ENCODE results near the gene ALDOC.
A peak's percentile ranks its signal among the peaks of the same experiment; 100 is the strongest.

Gene ALDOC

DNA sequence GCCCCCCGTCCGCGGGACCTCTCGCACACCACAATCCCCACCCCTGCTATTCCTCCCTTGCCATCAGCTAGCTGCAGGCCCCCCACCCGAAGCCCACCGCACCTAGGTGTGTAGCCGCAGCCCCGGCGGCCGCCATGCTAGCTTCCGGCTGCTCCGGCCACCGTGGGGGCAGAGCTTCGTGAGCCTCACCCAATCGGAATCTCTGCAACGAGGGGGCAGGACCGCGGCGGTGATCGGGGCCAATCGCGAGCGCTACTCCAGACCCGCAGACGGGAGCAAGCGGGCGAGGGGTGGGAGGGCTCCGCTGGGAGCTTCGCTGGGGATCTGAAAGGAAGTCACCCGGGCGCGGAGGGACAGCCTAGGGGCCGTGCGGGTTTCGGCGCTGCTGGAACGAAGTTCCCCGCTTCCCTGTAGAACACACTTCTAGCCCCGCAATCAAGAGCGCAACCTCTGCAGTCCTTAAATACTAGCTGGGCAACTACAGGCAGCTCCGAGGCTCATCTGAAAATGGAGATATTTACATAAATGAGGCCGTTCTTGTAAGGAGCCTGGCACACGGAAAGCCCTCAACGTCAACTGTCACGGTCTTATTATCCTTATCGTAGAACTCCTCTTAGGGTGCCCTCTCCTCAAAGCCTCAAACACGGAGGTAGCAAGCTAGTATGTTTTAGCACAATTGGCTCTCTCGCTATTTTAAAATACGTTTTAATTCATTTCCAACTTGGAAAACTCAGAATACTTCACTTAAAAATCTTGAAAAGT is 5.2 kb downstream of the ALDOC start, which contains the start of gene PIGS:
TSS of gene PIGS (minus strand) at position 164 of the 762 bp plus-strand sequence. CDS start at position 136, 28 bp downstream.
- Histone ChIP-seq H3K36me3 (ENCODE audit: control insufficient read depth in 1 of 2, insufficient read depth in 2 of 2, low read depth in 1 of 2, low read length in 2 of 2) (peaks cover 6 to 11% of the 10 kb centered on the region in 2 experiments), H2BK12ac (ENCODE audit: low read length in 2 of 2) (no peak within 1 kb of the TSS), H3K9me3 (ENCODE audit: control insufficient read depth, low read length) (no peaks in the 10 kb centered on the region), H3K23ac (ENCODE audit: low read length in 2 of 2) (peak within 1 kb of the TSS in 1 of 2 experiments; percentile 51), H3K4me3 (ENCODE audit: insufficient read depth in 1 of 2, low read depth in 1 of 2, low read length in 2 of 2) (peak within 1 kb of the TSS; percentile 77 to 99), H3K4me1 (ENCODE audit: control insufficient read depth, insufficient read depth, low read depth, low read length) (peaks cover 10% of the 10 kb centered on the region), H3K4me2 (ENCODE audit: low read length, poor library complexity, severe bottlenecking) (peak within 1 kb of the TSS; percentile 90), H4K8ac (ENCODE audit: low read length) (peak within 1 kb of the TSS; percentile 78), H2BK5ac (ENCODE audit: low read depth, low read length, poor library complexity, severe bottlenecking) (no peak within 1 kb of the TSS), H3K27ac (ENCODE audit: low read length, poor library complexity, severe bottlenecking) (no peak within 1 kb of the TSS), H2BK15ac (ENCODE audit: low read depth, poor library complexity, severe bottlenecking) (no peak within 1 kb of the TSS), H2BK120ac (ENCODE audit: low read depth, low read length) (no peak within 1 kb of the TSS), H3K9ac (ENCODE audit: low read length) (peak within 1 kb of the TSS; percentile 92), H2AFZ (ENCODE audit: low read depth, low read length) (peak within 1 kb of the TSS; percentile 90), H2AK5ac (ENCODE audit: low read length, severe bottlenecking) (no peak within 1 kb of the TSS), H3K27me3 (ENCODE audit: control insufficient read depth in 1 of 2, insufficient read depth in 1 of 2, low read length in 2 of 2) (no peaks in the 10 kb centered on the region), H3K14ac (ENCODE audit: low read length in 2 of 2) (peak within 1 kb of the TSS in 1 of 2 experiments; percentile 68), H3K18ac (ENCODE audit: low read depth in 1 of 2, low read length in 2 of 2) (peak within 1 kb of the TSS; percentile 71 to 77), H4K91ac (ENCODE audit: low read length) (peak within 1 kb of the TSS; percentile 36), H3K4ac (ENCODE audit: low read depth in 1 of 2, low read length in 2 of 2) (peak within 1 kb of the TSS; percentile 35 to 57), H3K79me1 (replicated peaks; ENCODE audit: low read length, poor library complexity, severe bottlenecking) (peaks cover 13% of the 10 kb centered on the region)
- DNase-seq: peak; percentile 93
- WGBS: 2% methylated on average over 46 of the region's 49 CpGs

- Histone ChIP-seq H3K4ac (ENCODE audit: low read depth in 1 of 2, low read length in 2 of 2) (peak overlapping the region in 1 of 2 experiments; percentile 57), H3K4me3 (ENCODE audit: insufficient read depth in 1 of 2, low read depth in 1 of 2, low read length in 2 of 2) (peak overlapping the region; percentile 77 to 99), H3K14ac (ENCODE audit: low read length in 2 of 2) (peak overlapping the region in 1 of 2 experiments; percentile 68), H3K79me1 (replicated peaks; ENCODE audit: low read length, poor library complexity, severe bottlenecking) (peaks cover 13% of the 10 kb centered on the region), H4K8ac (ENCODE audit: low read length) (peak overlapping the region; percentile 78), H2BK120ac (ENCODE audit: low read depth, low read length) (no peak overlapping the region), H3K23ac (ENCODE audit: low read length in 2 of 2) (peak overlapping the region in 1 of 2 experiments; percentile 51), H3K4me1 (ENCODE audit: control insufficient read depth, insufficient read depth, low read depth, low read length) (peaks cover 10% of the 10 kb centered on the region), H2AK5ac (ENCODE audit: low read length, severe bottlenecking) (no peak overlapping the region), H3K18ac (ENCODE audit: low read depth in 1 of 2, low read length in 2 of 2) (peak overlapping the region; percentile 71 to 77), H3K27me3 (ENCODE audit: control insufficient read depth in 1 of 2, insufficient read depth in 1 of 2, low read length in 2 of 2) (no peaks in the 10 kb centered on the region), H2BK12ac (ENCODE audit: low read length in 2 of 2) (no peak overlapping the region), H3K9ac (ENCODE audit: low read length) (peak overlapping the region; percentile 92), H3K4me2 (ENCODE audit: low read length, poor library complexity, severe bottlenecking) (peak overlapping the region; percentile 90), H3K27ac (ENCODE audit: low read length, poor library complexity, severe bottlenecking) (no peak overlapping the region), H3K36me3 (ENCODE audit: control insufficient read depth in 1 of 2, insufficient read depth in 2 of 2, low read depth in 1 of 2, low read length in 2 of 2) (peaks cover 6 to 12% of the 10 kb centered on the region in 2 experiments), H2AFZ (ENCODE audit: low read depth, low read length) (peak overlapping the region; percentile 90), H2BK15ac (ENCODE audit: low read depth, poor library complexity, severe bottlenecking) (no peak overlapping the region), H4K91ac (ENCODE audit: low read length) (peak overlapping the region; percentile 36), H2BK5ac (ENCODE audit: low read depth, low read length, poor library complexity, severe bottlenecking) (no peak overlapping the region), H3K9me3 (ENCODE audit: control insufficient read depth, low read length) (no peaks in the 10 kb centered on the region)
- DNase-seq: peak; percentile 47
- WGBS: 1% methylated on average over 39 of the region's 39 CpGs
Measured at GRCh38 chr17:28570716-28571360, 5.9 kb downstream of the ALDOC start.

GRCh38 chr17:28569446-28569845 is 7.2 kb downstream of the ALDOC start:
- Histone ChIP-seq H2BK120ac (ENCODE audit: low read depth, low read length) (no peak overlapping the region), H3K27me3 (ENCODE audit: control insufficient read depth in 1 of 2, insufficient read depth in 1 of 2, low read length in 2 of 2) (no peaks in the 10 kb centered on the region), H2AK5ac (ENCODE audit: low read length, severe bottlenecking) (no peak overlapping the region), H3K36me3 (ENCODE audit: control insufficient read depth in 1 of 2, insufficient read depth in 2 of 2, low read depth in 1 of 2, low read length in 2 of 2) (peaks cover 6 to 10% of the 10 kb centered on the region in 2 experiments), H3K79me1 (replicated peaks; ENCODE audit: low read length, poor library complexity, severe bottlenecking) (peaks cover 17% of the 10 kb centered on the region), H3K4me1 (ENCODE audit: control insufficient read depth, insufficient read depth, low read depth, low read length) (peaks cover 10% of the 10 kb centered on the region), H3K4ac (ENCODE audit: low read depth in 1 of 2, low read length in 2 of 2) (no peak overlapping the region), H4K91ac (ENCODE audit: low read length) (no peak overlapping the region), H2AFZ (ENCODE audit: low read depth, low read length) (no peak overlapping the region), H3K18ac (ENCODE audit: low read depth in 1 of 2, low read length in 2 of 2) (no peak overlapping the region), H2BK5ac (ENCODE audit: low read depth, low read length, poor library complexity, severe bottlenecking) (no peak overlapping the region), H4K8ac (ENCODE audit: low read length) (no peak overlapping the region), H2BK12ac (ENCODE audit: low read length in 2 of 2) (no peak overlapping the region), H3K27ac (ENCODE audit: low read length, poor library complexity, severe bottlenecking) (no peak overlapping the region), H3K9me3 (ENCODE audit: control insufficient read depth, low read length) (no peaks in the 10 kb centered on the region), H3K9ac (ENCODE audit: low read length) (no peak overlapping the region), H3K4me2 (ENCODE audit: low read length, poor library complexity, severe bottlenecking) (no peak overlapping the region), H3K14ac (ENCODE audit: low read length in 2 of 2) (no peak overlapping the region), H2BK15ac (ENCODE audit: low read depth, poor library complexity, severe bottlenecking) (no peak overlapping the region), H3K23ac (ENCODE audit: low read length in 2 of 2) (no peak overlapping the region), H3K4me3 (ENCODE audit: insufficient read depth in 1 of 2, low read depth in 1 of 2, low read length in 2 of 2) (no peak overlapping the region)
- DNase-seq: no peak
- WGBS: 100% methylated on average over 1 of the region's 1 CpG

DNA sequence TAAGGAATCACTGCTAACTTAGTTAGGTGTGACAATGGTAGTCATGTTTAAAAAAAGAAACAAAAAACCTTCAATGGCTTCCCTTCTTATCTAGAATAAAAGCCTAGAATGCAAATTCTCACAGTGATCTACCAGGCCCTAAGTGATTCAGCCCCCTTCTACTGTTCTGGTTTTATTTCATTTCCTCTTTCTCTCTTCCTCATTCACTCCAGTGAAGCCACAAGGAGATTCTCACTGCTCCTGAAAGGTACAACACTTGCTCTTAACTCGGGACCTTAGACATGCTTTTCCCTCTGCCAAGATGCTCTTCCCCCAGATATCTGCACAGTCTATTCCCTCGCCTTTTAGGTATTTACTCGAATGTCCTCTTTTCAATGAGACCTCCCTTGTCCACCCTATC is 9.1 kb downstream of the ALDOC start:
- Histone ChIP-seq H3K27ac (ENCODE audit: low read length, poor library complexity, severe bottlenecking) (no peak overlapping the region), H3K23ac (ENCODE audit: low read length in 2 of 2) (no peak overlapping the region), H3K9ac (ENCODE audit: low read length) (no peak overlapping the region), H2BK5ac (ENCODE audit: low read depth, low read length, poor library complexity, severe bottlenecking) (no peak overlapping the region), H3K4me3 (ENCODE audit: insufficient read depth in 1 of 2, low read depth in 1 of 2, low read length in 2 of 2) (no peak overlapping the region), H4K8ac (ENCODE audit: low read length) (no peak overlapping the region), H3K79me1 (replicated peaks; ENCODE audit: low read length, poor library complexity, severe bottlenecking) (peaks cover 17% of the 10 kb centered on the region), H3K4me2 (ENCODE audit: low read length, poor library complexity, severe bottlenecking) (no peak overlapping the region), H2BK120ac (ENCODE audit: low read depth, low read length) (no peak overlapping the region), H4K91ac (ENCODE audit: low read length) (no peak overlapping the region), H2AFZ (ENCODE audit: low read depth, low read length) (no peak overlapping the region), H3K27me3 (ENCODE audit: control insufficient read depth in 1 of 2, insufficient read depth in 1 of 2, low read length in 2 of 2) (no peaks in the 10 kb centered on the region), H2BK15ac (ENCODE audit: low read depth, poor library complexity, severe bottlenecking) (no peak overlapping the region), H2BK12ac (ENCODE audit: low read length in 2 of 2) (no peak overlapping the region), H3K18ac (ENCODE audit: low read depth in 1 of 2, low read length in 2 of 2) (no peak overlapping the region), H2AK5ac (ENCODE audit: low read length, severe bottlenecking) (no peak overlapping the region), H3K36me3 (ENCODE audit: control insufficient read depth in 1 of 2, insufficient read depth in 2 of 2, low read depth in 1 of 2, low read length in 2 of 2) (peaks cover 0 to 16% of the 10 kb centered on the region in 2 experiments), H3K4me1 (ENCODE audit: control insufficient read depth, insufficient read depth, low read depth, low read length) (peaks cover 18% of the 10 kb centered on the region), H3K14ac (ENCODE audit: low read length in 2 of 2) (no peak overlapping the region), H3K9me3 (ENCODE audit: control insufficient read depth, low read length) (no peaks in the 10 kb centered on the region), H3K4ac (ENCODE audit: low read depth in 1 of 2, low read length in 2 of 2) (no peak overlapping the region)
- 96% methylated on average over 3 of the region's 3 CpGs for WGBS
- DNase-seq: no peak
